EH (cell line): ENCODE results near the gene ZNF292.
"Not testable (repeated sequence)": the region's sequence is repeated elsewhere in the genome, so short reads cannot be mapped to it uniquely, and the experiment has no call there.

Experiments
- DNase-seq: peaks from one replicate; pipeline ENCODE4 v3.0.0-alpha.2; 2015; ENCODE audit warnings: low read depth

ZNF292 gene

DNA sequence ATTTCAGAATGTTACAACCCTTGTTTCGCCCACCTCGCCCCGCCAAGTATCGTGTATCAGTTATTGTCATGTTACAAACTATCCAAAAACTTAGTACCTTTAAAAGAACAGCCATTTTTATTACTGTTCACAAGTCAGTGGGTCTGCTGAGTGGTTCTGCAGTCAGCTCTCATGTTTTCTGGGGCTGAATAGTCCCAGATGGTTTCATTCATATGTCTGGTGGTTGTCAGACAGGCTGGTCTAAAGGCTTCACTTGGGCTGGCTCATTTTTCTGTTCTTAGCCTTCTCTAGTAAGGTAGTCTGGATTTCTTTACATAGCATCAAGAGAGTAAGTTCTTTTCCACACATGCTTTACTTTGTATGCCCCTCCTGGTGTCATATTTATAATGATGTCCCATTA is 8.6 kb downstream of the ZNF292 start:
- no peak for DNase-seq

DNA sequence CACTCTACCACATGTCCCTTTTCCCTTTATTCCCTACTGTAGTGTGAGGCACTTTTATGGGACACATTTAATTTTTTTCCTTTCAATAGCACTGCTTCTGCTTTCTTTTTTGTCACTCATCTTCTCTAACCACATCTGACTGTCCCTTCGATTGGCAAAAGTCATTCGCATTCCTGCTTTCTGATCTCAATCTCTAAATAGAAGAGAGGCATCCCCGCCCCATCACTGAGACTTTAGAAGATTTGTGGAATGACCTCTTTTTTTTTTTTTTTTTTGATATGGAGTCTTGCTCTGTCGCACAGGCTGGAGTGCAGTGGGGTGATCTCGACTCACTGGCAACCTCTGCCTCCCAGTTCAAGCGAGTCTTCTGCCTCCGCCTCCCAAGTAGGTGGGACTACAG is 9.1 kb downstream of the ZNF292 start:
- DNase-seq: no peak

DNA sequence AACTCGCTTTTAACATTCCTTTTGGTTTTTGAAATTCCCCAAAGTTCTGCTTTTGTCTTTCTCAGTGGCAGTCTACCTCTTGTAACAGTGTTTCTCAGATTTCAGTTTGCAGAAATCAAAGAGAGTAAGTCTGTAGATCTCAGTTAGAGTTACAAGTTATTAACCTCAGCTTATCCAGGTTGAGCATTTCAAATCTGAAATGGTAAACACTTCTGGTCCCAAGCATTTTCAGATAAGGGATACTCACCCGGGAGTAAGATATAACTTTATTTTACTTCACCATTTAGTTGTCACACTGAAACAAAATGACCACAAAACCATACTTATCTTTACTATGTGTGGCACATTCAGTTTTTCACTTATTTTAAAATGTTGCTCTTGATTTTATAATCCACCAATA is 9.8 kb downstream of the ZNF292 start:
- no peak for DNase-seq

DNA sequence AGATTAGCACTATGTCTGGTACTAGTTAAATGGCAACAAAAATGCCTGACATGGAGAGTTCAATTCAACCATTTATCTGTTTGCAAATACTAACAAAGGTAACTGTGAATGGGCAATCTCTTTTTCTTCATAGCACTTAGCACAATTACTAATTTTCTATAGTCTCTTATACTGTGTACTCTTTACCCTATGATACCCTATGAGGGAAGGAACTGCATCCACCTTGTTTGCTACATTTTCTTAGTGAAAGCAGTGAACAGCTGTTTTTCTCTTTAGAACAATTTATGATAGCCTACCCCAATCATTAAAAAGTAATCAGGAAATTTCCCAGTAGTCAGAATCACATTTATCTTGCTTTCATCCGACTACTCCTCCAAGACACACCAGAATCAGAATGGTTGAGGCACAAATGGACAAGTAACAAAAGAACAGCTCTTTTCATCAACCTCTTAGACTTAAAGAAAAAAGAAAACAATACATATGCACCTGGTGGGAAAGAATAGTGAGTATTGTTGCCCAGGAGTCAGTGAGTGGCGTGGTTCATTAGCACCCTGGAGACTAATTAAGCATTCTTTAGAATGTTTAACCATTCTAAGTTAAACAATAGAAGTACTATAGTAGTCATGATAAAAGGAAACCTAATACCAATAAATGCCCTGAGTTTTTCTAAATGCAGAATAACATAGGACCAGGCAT is 16.7 kb downstream of the ZNF292 start:
- DNase-seq: no peak

DNA sequence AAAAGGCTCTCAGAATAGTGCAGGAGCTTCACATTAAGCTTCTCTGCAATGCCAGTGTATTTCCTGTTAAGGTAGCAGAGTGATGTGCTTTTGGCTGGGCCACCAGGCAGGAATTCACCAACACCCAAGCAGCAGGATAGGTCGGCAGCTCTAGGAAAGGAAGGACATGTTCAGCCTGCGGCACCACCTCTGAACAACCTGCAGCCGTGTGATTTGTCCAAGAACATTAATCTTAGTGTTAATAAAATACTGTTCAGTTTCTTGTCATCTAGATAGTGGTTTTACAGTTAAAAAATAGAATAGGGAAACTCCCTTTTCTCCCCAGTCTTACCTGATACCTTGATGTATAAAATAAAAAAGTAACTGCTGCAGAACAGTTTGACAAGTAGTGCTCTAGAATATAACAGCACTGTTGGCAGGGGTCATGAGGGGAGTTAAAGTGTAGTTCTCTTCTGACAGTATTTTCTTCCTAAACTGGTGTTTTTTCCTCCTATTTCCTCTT is 18.8 kb downstream of the ZNF292 start:
- DNase-seq: no peak

DNA sequence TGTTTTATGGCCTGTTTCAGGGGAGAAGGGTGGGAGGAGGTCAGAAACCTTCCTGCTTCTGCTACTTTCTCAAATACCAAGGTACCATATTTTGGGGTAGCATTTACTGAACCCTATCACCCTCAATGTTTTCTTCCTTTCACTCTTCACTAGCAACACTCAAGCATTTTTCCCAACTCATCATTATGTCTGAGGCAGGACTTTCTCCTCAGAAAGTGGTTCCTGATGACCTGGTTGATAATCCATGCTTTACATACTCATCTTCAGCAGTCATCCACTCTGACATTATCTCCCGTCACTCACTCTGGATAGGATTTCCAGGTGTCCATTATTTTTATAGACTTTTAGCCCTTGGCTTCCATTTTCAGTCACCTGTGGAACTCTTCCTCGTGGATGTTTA is 21.1 kb downstream of the ZNF292 start:
- no peak for DNase-seq

DNA sequence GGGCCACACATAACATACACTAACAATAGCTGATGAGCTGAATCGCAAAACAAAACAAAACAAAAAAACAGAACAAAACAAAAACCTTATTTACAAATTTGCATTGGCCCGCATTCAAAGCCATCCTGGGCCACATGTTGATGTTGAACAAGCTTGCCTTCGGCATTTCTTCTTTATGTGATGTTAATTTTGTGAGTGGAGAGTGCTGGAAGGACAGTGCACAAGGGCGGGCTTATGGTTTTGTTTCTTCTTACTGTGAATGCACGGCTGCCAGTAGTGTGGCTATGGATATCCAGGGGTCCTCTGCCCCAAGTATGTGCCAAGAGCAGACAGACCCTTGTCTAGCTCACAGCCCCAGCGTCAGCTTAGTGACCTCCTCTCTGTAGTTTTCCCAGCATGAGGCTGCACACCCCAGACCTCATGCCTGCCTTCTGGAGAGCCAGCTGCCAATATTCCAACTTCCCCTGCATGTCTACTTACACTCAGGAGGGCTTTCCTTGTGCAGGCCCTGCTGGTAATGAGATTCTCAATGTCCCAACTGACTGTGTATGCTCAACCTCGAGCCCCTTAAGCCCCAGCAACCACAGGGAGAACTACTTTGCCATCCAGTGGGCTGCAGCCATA is 24.9 kb downstream of the ZNF292 start:
- no peak for DNase-seq

DNA sequence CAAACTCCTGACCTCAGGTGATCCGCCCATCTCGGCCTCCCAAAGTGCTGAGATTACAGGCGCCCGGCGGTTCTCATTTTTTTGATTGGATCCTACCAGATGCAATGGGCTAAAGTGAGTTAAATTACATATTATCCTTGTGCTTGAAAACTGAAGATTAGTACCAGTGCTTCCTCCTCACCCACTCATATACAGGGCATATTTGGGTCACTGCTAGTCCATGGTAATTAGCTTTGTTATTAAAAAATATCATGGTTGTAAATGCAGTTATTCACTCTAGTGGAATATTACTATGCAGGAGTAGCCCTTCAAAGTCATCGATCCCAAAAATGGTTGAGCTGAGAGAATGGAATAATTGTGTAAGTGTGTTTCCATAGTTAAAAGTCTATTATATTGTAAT is 26.5 kb downstream of the ZNF292 start:
- no peak for DNase-seq

DNA sequence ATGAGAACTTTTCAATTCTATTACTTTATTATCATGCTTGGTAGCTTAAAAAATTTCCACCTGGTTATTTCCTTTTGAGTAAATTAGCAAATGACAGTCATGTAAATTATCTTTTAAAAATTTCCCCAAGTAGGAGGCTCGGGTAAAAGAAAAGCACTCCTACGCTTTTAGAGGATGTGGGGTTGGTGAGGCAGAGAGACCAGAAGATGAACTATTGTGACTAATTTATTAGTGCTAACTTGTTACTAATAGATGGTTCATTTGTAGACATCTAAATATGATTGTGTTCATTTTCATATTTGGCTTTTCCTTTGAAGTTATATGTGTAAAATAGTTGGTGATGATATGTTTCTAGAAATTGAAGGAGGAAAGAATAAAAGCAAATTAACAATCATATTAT is 27.0 kb downstream of the ZNF292 start:
- DNase-seq: no peak

DNA sequence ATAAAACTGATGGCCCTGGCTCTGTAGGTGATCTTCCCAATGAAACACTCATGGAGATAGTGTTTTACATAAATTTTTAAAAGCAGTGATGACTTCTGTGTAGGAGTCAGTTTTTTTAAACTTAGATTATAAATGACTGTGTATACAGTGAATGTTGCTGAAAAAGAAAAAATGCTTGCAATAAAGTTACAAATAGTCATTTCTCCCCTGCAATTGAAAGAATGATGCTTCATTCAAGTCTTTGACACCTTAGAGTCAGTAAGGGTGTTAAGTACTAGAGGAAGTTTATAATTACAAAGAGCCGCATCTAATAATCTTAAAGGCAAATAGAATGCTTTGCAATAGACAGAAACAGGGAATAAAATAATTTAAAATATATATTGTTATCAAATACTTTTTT is 27.6 kb downstream of the ZNF292 start:
- no peak for DNase-seq

DNA sequence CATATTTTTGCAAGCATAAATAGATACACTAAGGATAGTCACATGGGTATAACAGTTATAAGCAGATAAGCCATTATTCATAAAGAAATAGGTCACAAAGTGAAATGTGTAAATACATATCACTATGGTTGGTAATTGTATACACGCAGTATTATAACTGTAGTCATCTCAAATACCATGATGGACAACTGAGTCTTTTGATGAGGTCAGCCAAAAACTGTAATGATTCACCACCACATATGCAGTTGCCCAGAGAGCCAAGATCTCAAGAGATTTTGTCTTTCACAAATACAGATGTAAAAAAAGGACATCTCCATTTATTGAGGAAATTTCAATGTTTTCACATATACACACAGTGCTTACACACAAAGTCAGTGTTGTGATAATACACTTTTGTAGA is 28.3 kb downstream of the ZNF292 start:
- DNase-seq: peak; percentile 45

DNA sequence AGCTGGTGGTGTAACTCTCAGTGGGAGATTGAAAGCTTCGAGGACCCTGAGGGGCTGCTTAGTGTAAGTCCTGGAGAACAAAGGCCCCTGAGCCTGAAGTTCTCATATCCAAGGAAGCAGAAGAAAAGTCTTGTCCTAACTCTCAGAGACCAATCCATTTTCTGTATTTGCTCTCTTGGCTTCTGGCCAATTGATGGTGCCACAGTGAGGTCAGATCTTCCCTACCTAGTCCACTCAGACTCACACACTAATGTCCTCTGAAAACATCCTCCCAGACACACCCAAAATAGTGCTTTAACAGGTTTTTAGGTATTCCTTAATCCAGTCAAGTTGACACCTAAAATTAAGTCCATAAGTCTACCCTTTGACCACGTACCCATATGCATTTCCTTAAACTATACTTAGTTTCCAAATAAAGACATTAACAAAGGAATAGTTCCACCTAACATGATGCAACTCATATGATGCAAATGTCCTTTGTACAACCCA is 29.4 kb downstream of the ZNF292 start:
- DNase-seq: no peak

DNA sequence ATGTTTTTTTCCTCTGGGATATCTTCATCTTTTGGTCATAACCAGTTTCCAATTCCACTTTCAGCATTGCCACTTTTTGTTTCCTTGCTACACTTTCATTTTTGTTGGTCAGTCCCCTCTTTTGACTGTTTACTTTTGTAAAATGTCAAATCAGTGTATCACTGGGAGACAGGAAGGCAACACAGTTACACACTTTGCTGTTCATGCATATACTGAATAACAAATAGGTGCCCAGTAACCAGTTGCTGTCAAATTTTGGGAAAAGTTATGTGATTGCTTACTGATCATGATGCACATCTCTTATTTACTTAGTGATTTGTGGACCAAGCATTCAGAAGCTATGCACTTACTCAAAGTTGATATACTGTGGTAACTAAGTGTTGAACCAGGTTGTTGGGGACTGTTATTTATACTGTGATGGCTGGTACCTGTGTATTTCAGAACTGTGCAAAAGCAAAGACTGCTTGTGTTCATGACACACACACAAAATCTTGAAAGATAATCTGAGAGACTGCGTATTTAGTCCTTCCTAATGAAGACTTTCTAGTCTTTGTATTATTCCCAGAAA is 41.0 kb downstream of the ZNF292 start:
- DNase-seq: peak; percentile 8

DNA sequence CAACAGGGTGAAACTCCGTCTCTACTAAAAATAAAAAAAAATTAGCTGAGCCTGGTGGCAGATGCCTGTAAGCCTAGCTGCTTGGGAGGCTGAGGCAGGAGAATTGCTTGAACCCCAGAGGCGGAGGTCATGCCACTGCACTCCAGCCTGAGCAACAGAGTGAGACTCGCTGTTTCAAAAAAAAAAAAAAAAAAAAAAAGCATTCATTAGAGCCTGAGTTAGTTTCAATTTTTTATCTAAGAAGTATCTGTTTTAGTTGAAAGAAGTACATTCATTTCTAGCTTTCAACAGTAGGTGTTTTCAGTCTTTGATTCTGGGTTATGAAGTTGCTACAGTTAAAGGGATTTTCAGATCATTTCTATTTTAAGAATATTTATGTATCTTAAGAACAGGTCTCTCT is 42.2 kb downstream of the ZNF292 start:
- DNase-seq: no peak

DNA sequence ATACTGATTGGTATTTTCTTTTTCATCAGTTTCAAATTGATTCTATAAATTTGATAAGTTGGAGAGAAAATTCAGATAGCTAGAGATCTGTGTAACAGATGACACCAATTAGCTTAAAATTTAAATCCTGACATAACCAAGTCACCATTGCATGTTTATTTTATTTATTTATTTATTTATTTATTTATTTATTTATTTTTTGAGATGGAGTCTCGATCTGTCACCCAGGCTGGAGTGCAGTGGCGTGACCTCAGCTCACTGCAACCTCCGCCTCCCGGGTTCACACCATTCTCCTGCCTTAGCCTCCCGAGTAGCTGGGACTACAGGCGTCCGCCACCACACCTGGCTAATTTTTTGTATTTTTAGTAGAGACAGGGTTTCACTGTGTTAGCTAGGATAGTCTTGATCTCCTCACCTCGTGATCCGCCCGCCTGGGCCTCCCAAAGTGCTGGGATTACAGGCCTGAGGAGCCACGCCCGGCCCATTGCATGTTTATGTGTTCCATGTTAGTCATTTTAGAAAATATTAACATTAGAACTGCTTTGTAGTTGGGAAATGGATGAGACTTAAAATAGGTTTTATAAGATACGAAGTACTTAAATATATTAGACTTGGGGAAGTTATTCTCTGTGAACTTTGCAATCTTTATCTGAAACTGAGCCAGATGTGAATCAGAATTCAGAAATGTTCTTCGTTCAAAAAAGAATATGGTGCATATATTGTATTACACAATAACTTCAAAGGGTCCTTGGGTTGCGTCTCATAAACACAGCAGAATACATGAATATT is 42.9 kb downstream of the ZNF292 start:
- DNase-seq: not testable (repeated sequence)

DNA sequence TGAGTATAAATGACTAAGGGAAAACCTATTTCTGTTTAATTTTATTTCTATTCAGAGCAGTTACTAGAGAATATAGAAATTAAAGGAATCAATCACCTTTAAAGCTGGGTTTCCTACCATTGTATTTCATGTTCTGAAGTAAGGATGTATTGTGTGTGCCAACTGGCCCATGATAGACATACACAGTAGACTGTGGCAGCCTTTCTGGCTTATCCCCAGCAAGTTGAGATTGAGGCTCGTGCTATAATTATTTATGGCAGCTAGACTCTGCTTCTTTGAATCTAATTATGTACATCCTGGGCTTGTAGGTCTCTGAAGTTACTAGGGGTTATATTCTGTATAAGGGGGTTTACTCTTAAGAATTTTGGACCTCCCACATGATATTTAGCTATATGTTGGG is 44.4 kb downstream of the ZNF292 start:
- no peak for DNase-seq

DNA sequence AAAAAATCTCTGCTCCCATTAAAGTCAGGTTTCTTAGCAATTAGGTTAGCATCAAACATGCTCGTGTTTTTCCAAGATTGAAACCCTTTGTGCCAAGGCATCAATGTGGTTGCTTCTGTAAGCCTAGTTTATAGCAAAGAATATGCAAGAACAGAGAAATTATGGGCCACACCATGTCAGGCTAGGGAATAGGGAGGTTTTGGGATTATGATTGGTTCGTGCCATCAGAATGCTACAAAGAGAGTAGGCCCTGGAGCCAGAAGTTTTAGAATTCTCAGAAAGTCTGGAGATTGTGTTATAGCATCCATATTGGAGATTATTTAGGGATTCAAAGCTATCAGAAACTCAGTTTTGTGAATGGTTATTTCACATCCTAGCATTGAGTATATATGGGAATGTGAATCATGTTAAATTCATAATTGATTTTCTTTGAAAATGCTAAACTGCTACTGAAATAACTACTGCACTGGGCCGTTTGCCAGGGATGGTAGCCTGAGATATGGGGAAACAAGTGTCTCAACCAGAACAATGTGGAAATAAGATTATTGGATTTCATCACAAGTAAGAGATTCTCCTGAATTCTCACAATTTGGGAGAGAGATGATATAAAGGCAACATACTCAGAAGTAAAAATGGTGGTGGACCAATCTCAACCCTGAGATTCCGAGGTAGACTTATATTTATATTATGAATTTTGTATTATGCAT is 45.3 kb downstream of the ZNF292 start:
- DNase-seq: peak; percentile 44

DNA sequence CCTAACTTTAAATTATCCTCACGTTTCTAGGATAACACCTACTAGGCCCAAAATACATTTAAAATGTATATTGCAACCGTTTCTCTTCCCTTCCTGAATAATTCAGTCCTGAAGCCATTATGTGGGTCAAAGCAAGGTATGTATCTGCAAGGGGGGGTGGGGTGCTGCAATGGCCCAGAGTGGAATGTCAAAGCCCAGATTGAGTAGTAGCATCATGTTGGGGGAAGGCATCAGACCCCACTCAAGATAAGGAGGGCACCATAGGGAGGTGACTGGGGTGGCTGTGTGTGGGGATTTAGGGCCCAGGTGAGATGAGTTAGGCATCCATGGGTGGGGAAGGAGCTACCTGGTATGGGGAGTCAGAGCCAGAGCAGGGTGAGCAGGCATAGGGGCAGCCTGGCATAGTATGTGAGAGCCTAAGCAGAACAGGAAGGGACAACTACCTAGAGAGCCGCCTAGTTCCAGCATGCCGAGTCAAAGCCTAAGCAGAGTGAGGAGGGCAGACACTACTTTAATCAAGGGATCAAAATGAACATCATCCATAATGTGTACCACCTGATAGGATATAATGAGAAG is 48.2 kb downstream of the ZNF292 start:
- DNase-seq: no peak

DNA sequence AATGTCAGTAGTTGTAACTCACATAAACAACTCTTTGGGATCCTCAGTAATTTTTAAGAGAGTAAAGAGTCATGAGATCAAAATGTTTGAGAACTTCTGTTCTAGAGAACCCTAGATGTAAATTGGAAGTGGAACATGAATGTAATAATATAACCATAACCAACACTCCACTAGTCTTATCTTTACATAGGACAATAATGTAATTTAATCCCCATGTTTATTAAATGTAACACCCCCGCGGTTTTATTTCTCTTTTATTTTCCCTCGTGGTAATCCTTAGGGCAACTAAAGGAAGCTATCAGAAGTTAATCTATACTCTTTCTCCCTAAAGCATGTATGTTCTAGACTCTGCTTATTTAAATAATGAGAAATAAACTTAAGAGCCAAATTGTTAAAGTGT is 54.4 kb downstream of the ZNF292 start:
- no peak for DNase-seq

DNA sequence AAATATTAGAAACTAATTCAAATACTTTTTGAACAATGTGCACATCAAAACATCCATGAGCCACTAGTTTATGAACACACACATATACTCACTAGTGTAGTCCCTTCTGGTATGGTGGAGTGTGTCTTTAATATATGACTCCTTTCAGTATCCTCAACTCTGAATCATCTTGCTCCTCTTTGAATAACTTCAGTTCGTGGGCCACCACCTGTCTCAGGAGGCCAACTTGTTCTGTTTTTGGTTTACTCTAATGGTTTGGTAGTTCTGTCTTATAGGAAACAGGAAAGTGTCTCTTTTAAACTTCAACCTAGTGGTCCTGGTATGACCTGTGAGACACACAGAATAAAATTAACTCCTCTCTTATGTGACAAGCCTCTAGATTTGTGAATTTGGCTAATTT is 55.6 kb downstream of the ZNF292 start:
- no peak for DNase-seq

DNA sequence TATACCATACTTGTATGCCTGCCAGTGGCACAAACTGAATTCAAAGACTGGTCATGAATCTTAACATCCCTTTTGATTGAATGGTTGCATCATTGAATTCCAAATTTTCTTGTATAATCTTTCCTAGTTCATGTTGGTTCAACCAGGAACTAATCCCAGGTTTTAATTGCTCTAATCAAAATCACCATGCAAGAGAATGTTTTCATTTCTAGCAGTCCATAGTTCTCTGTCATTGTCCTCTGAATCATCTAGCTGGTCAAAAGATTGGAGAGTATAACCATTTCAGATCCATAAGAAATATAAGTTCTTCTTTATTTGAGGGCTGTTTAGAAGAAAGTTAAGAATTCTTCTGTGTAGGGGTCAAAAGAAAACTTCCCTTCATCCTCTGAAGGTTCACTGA is 57.2 kb downstream of the ZNF292 start:
- peak; percentile 27 for DNase-seq

DNA sequence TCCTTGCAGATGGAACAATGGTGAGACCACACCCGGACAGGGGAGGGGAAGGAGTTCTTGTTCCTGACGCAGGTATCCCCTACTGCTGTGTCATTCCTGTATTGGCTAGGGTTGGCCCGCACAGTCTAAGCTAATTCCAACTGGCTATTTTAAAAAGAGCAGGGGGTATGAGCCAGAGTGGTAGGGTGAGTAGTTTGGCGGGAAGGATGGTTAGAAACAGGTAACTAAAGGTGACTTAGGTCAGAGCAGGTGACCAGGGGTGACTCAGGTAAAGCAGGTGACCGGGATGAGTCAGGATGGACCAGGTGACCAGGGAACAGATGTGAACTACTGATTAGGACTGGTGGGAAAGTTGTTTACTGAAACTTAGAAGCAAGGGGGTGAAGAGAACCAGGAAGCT is 58.0 kb downstream of the ZNF292 start:
- DNase-seq: no peak
